Activated CD8-positive, alpha-beta T cell treated with anti-CD3 and anti-CD28 coated beads, Interleukin-2, amount 10 ng/mL, durations not matched to agents 7 days and 5 days (primary cell): Measurements from ENCODE around the gene SHISA9. TPM values are rescaled to one million over a fixed set of nuclear protein-coding genes. Genes with fewer than 3 reads are reported as not detected.

ENCODE experiments used
- ATAC-seq: fragments of 150-1000 bp; cut with Tn5 transposase; one replicate; pipeline ENCODE4 v1.10.0; 2021; ENCODE audit warnings: moderate library complexity
- CTCF ChIA-PET: fragments of 350-600 bp; sonication (Branson Sonifier 250); formaldehyde crosslinking; loops from one replicate; lab custom pipeline; 2021; ENCODE audit warnings: antibody characterized with exemption; lab: Charles Lee
- POLR2A ChIA-PET: fragments of 350-600 bp; sonication (Branson Sonifier 250); formaldehyde crosslinking; loops from one replicate; lab custom pipeline; 2021; ENCODE audit warnings: antibody characterized with exemption; lab: Charles Lee
- DNase-seq: peaks from one replicate; pipeline ENCODE4 v3.0.0-alpha.2; 2020
- H3K27ac Mint-ChIP-seq: one replicate; pipeline ENCODE4 v1.8.0; 2021; ENCODE audit warnings: mild to moderate bottlenecking, mixed read lengths
- H3K27me3 Mint-ChIP-seq: one replicate; pipeline ENCODE4 v1.8.0; 2021; ENCODE audit warnings: low read depth, mixed read lengths
- H3K36me3 Mint-ChIP-seq: one replicate; pipeline ENCODE4 v1.8.0; 2021; ENCODE audit warnings: low read depth, mixed read lengths
- H3K4me1 Mint-ChIP-seq: one replicate; pipeline ENCODE4 v1.8.0; 2021; ENCODE audit warnings: low read depth, mixed read lengths
- H3K4me3 Mint-ChIP-seq: one replicate; pipeline ENCODE4 v1.8.0; 2021; ENCODE audit warnings: mild to moderate bottlenecking, mixed read lengths
- H3K9me3 Mint-ChIP-seq: one replicate; pipeline ENCODE4 v1.8.0; 2022; ENCODE audit warnings: mixed read lengths; ENCODE audit not compliant: insufficient read depth
- total RNA-seq, 2 experiments: library from RNA; stranded (reverse); gene quantifications; one replicate each; pipeline ENCODE4 v1.2.3, GENCODE V29; 2021

Gene SHISA9
- total RNA-seq, 2 experiments from 2014 or later: not detected

GRCh38 chr16:13041180-13041579 is 139.8 kb downstream of the SHISA9 start:
- no peak overlapping the region for H3K4me3 Mint-ChIP-seq
- H3K9me3 Mint-ChIP-seq: peaks cover 5% of the 10 kb centered on the region
- DNase-seq (no peak), ATAC-seq (no peak)
- no peaks in the 10 kb centered on the region for H3K4me1 Mint-ChIP-seq
- CTCF ChIA-PET: no interaction called here
- no peaks in the 10 kb centered on the region for H3K27me3 Mint-ChIP-seq
- POLR2A ChIA-PET: no interaction called here
- H3K27ac Mint-ChIP-seq: no peak overlapping the region
- H3K36me3 Mint-ChIP-seq: no peaks in the 10 kb centered on the region

- no peak overlapping the region for H3K27ac Mint-ChIP-seq
- ChIA-PET CTCF (no interaction called here), POLR2A (no interaction called here)
These were observed 140.4 kb downstream of the SHISA9 start for GRCh38 chr16:13041646-13042290.

DNA sequence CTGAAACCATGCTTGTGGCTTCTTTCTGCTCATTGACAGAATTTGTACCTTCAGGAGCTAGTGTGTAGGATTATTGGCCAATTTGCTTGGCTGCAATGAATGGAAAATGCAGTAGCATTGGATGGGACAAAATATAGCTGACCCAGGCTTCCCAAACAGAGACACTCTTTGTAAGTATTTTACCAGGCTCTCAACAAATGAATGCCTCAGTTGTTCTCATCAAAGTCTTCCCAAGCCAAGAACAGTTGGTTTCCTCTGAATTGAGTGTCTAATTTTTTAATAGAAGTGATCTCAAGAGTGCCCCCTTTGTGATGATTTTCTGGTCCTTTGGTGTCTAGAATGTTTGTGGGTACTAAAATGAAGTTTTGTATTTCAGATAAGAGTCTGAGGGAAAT is 140.9 kb downstream of the SHISA9 start:
- H3K36me3 Mint-ChIP-seq: no peaks in the 10 kb centered on the region
- no peaks in the 10 kb centered on the region for H3K27me3 Mint-ChIP-seq
- DNase-seq (no peak), ATAC-seq (no peak)
- ChIA-PET POLR2A (no interaction called here), CTCF (no interaction called here)
- H3K9me3 Mint-ChIP-seq: peaks cover 5% of the 10 kb centered on the region
- H3K4me3 Mint-ChIP-seq: no peak overlapping the region
- H3K27ac Mint-ChIP-seq: no peak overlapping the region
- no peaks in the 10 kb centered on the region for H3K4me1 Mint-ChIP-seq

More at GRCh38 chr16:13041646-13042290, 140.4 kb downstream of the SHISA9 start:
- Mint-ChIP-seq H3K9me3 (peaks cover 5% of the 10 kb centered on the region), H3K27me3 (no peaks in the 10 kb centered on the region), H3K4me3 (no peak overlapping the region), H3K36me3 (no peaks in the 10 kb centered on the region), H3K4me1 (no peaks in the 10 kb centered on the region)
- ATAC-seq (no peak), DNase-seq (no peak)

DNA sequence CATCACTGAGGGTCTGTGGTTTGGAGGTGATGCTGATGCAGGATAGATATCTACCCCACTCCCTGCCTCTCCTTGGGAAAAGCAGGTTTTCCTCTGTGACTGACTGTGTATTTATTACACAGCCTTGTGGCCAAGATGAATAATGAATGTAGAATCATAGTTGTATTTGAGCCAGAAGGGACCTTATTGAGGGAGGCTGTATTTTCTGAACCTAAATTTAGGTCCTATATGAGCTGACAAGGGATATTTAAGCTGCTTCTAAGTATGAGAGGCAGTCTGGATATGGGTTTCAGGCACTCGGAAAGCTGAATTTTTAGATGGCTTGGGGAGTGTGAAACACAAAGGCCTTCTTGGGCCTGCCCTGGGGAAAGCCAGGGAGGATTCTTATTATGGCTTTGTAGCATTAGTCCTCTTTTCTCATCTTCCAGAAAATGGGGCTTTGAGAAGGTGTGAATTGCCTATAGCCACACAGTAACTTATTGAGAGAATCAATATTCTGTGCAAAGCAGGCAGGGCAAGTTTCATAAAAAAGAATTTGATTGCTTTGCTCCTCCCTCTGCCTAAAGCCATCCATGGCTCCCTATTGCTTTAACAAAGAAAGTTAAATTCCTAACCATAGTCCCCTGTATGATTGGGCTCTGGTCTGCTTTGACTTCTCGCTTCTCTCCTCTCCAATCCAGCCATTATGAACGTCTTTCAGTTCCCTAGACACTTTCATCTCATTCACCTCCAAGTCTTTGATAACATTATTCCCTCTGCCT is 144.8 kb downstream of the SHISA9 start:
- ChIA-PET CTCF (no interaction called here), POLR2A (no interaction called here)
- H3K27ac Mint-ChIP-seq: no peak overlapping the region
- H3K27me3 Mint-ChIP-seq: no peaks in the 10 kb centered on the region
- no peak for ATAC-seq
- DNase-seq: no peak
- H3K4me3 Mint-ChIP-seq: no peak overlapping the region
- peaks cover 4% of the 10 kb centered on the region for H3K9me3 Mint-ChIP-seq
- H3K36me3 Mint-ChIP-seq: no peaks in the 10 kb centered on the region
- no peaks in the 10 kb centered on the region for H3K4me1 Mint-ChIP-seq

- CTCF ChIA-PET: no interaction called here
- peaks cover 4% of the 10 kb centered on the region for H3K9me3 Mint-ChIP-seq
These were observed 145.9 kb downstream of the SHISA9 start for GRCh38 chr16:13047276-13047675.

GRCh38 chr16:13049688-13050087 is 148.3 kb downstream of the SHISA9 start:
- Mint-ChIP-seq H3K27me3 (no peaks in the 10 kb centered on the region), H3K9me3 (peaks cover 4% of the 10 kb centered on the region), H3K27ac (no peak overlapping the region), H3K4me1 (no peaks in the 10 kb centered on the region), H3K4me3 (no peak overlapping the region), H3K36me3 (no peaks in the 10 kb centered on the region)
- DNase-seq (no peak), ATAC-seq (no peak)
- CTCF ChIA-PET: no interaction called here
- POLR2A ChIA-PET: no interaction called here

More at GRCh38 chr16:13047276-13047675, 145.9 kb downstream of the SHISA9 start:
- no peak overlapping the region for H3K27ac Mint-ChIP-seq
- H3K4me1 Mint-ChIP-seq: no peaks in the 10 kb centered on the region
- ATAC-seq (no peak), DNase-seq (no peak)
- H3K4me3 Mint-ChIP-seq: no peak overlapping the region
- POLR2A ChIA-PET: no interaction called here
- H3K27me3 Mint-ChIP-seq: no peaks in the 10 kb centered on the region
- no peaks in the 10 kb centered on the region for H3K36me3 Mint-ChIP-seq

DNA sequence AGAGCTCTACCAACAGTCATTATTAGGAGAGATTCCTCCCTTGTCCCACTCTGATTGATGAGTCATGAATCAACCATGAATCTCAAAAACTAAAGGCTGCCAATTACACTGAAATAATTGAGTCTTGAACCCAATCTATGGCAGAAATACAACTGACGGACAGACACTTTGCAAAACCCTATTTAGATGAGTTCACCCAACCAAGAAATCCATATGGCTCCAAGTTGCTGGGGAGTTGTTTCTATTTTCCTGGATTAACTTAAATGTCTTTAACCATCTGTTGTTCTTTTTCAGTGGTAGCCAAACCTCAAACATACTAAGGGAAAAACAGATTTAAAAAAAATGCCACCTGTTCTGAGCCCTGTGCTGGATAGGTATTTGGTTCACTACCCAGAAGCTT is 151.0 kb downstream of the SHISA9 start:
- DNase-seq (no peak), ATAC-seq (no peak)
- Mint-ChIP-seq H3K27me3 (no peaks in the 10 kb centered on the region), H3K9me3 (peaks cover 4% of the 10 kb centered on the region), H3K4me1 (no peaks in the 10 kb centered on the region), H3K36me3 (no peaks in the 10 kb centered on the region), H3K4me3 (no peak overlapping the region), H3K27ac (no peak overlapping the region)
- ChIA-PET POLR2A (no interaction called here), CTCF (no interaction called here)

GRCh38 chr16:13055480-13055879 is 154.1 kb downstream of the SHISA9 start:
- H3K36me3 Mint-ChIP-seq: no peaks in the 10 kb centered on the region
- POLR2A ChIA-PET: no interaction called here
- ATAC-seq: no peak

DNA sequence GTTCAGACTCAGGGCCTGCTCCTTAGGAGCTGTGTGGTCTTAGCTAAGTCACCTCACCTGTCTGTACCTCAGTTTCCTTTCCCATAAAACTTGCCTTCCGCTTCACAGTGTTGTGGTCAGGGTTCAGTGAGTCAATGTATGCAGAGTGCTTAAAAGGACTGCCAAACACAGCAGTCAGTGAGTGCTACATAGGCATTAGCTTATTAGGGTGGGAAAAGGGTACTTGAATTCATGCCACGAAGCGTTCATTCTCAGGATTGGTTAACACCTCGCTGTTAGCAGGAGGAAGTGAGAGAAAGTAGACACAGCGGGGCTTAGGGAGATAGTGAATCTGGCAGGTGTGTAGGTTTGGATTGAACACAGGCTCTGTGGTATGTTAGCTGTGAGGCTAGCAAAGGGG is 155.2 kb downstream of the SHISA9 start:
- CTCF ChIA-PET: no interaction called here
- H3K27me3 Mint-ChIP-seq: no peaks in the 10 kb centered on the region
- H3K9me3 Mint-ChIP-seq: no peaks in the 10 kb centered on the region
- POLR2A ChIA-PET: no interaction called here
- no peak overlapping the region for H3K27ac Mint-ChIP-seq
- H3K4me1 Mint-ChIP-seq: no peaks in the 10 kb centered on the region
- DNase-seq (no peak), ATAC-seq (no peak)
- no peak overlapping the region for H3K4me3 Mint-ChIP-seq
- no peaks in the 10 kb centered on the region for H3K36me3 Mint-ChIP-seq

More at GRCh38 chr16:13055480-13055879, 154.1 kb downstream of the SHISA9 start:
- Mint-ChIP-seq H3K4me1 (no peaks in the 10 kb centered on the region), H3K4me3 (no peak overlapping the region), H3K27ac (no peak overlapping the region), H3K27me3 (no peaks in the 10 kb centered on the region), H3K9me3 (no peaks in the 10 kb centered on the region)
- CTCF ChIA-PET: no interaction called here
- no peak for DNase-seq

DNA sequence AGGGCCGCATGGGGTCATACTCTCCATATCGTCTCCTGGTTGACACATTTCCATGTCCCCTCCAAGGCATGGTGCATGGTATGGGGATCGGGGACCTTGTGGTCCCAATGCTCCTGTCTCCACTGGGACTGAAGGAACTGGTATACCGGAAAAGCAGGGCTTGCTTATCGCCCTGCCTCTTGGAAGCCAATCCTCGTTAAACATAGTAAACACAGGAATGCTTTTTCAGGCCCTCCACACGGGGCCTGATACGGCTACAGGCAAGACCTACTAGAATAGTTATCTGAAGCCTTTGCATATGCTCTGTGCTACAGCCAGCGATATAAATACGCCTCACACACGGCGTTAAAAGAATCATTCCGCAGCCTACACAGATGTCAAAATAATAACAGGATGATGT is 159.5 kb downstream of the SHISA9 start:
- Mint-ChIP-seq H3K4me3 (no peak overlapping the region), H3K27me3 (no peaks in the 10 kb centered on the region), H3K4me1 (no peaks in the 10 kb centered on the region), H3K36me3 (no peaks in the 10 kb centered on the region), H3K9me3 (peaks cover 3% of the 10 kb centered on the region), H3K27ac (no peak overlapping the region)
- POLR2A ChIA-PET: no interaction called here
- ATAC-seq (no peak), DNase-seq (no peak)
- CTCF ChIA-PET: no interaction called here

DNA sequence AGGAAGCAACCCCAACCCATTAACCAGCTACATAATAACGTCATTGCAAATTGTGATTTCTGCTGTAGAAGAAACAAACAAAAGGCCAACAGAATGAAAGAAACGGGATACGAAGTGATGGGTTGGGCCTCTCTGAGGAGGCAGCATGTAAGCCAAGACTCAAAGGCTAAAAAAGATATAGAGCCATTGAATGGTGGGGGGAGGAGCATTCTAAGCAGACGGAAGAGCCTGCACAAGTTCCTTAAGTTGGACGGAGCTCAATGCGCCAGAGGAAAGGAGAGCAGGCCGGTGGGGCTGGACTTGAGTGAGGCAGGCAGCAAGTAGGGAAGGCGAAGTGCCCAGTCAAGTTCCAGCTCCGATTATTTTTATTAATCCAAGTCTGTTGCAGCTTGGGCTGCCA is 160.3 kb downstream of the SHISA9 start:
- no peak for ATAC-seq
- no peaks in the 10 kb centered on the region for H3K4me1 Mint-ChIP-seq
- no peaks in the 10 kb centered on the region for H3K36me3 Mint-ChIP-seq
- peaks cover 9% of the 10 kb centered on the region for H3K9me3 Mint-ChIP-seq
- no peaks in the 10 kb centered on the region for H3K27me3 Mint-ChIP-seq
- no peak overlapping the region for H3K4me3 Mint-ChIP-seq
- H3K27ac Mint-ChIP-seq: no peak overlapping the region
- no peak for DNase-seq
- ChIA-PET POLR2A (no interaction called here), CTCF (no interaction called here)

- Mint-ChIP-seq H3K4me3 (no peak overlapping the region), H3K36me3 (no peaks in the 10 kb centered on the region), H3K27me3 (no peaks in the 10 kb centered on the region), H3K9me3 (peaks cover 9% of the 10 kb centered on the region), H3K4me1 (no peaks in the 10 kb centered on the region), H3K27ac (no peak overlapping the region)
- DNase-seq (no peak), ATAC-seq (no peak)
- POLR2A ChIA-PET: no interaction called here
- CTCF ChIA-PET: no interaction called here
These were observed 160.8 kb downstream of the SHISA9 start for GRCh38 chr16:13062219-13062618.
